GM12872 (cell line): ENCODE results near the gene NPBWR2.

Source experiments
- TF ChIP-seq, protein P1 (sequence below): IDR thresholded peaks from 3 replicates; pipeline ENCODE4 v1.5.1; 2011; ENCODE audit warnings: low read depth, mild to moderate bottlenecking, low read length, moderate library complexity; ENCODE audit not compliant: insufficient read depth

Gene NPBWR2, protein sequence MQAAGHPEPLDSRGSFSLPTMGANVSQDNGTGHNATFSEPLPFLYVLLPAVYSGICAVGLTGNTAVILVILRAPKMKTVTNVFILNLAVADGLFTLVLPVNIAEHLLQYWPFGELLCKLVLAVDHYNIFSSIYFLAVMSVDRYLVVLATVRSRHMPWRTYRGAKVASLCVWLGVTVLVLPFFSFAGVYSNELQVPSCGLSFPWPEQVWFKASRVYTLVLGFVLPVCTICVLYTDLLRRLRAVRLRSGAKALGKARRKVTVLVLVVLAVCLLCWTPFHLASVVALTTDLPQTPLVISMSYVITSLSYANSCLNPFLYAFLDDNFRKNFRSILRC

DNA sequence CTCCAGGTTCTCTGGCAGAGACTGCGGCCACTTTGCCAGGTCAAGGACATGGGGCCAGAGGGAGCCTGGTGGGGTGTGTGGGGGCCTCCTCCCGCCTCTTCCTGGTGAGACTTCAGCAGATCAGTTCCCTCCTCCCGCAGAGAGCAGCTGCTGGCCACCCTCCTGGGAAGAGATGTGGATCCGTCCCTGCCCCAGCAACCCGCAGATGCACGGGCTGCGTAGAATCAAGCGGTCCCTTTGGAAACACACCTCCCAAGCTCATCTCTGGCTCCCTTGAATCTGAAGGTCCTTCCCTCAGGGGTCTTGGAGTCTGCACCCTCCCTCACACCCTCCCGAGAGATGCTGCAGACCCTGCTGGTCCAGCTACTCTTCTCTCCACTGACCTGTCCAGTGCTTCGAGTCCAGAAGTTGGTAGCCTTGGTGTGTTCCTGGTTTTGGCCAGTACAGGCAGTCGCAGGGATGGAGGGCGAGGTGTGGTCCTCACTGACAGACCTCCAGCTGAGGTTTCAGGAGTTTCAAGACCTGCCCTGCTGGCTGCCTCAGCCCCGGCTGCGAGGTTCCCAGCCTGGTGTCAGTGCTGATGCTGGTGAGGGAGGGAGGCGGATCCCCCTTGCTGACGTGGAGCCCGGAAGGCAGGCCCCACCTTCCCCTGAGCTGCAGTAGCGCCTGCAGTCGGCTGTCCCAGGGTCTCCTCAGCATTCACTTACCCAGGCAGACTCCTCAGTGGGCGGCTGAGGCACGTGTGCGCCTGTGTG is at the start of gene NPBWR2:
TSS of gene NPBWR2 (minus strand) at position 585 of the 755 bp plus-strand sequence. CDS start 734 bp downstream, outside the sequence.
- TF ChIP-seq, protein P1, sequence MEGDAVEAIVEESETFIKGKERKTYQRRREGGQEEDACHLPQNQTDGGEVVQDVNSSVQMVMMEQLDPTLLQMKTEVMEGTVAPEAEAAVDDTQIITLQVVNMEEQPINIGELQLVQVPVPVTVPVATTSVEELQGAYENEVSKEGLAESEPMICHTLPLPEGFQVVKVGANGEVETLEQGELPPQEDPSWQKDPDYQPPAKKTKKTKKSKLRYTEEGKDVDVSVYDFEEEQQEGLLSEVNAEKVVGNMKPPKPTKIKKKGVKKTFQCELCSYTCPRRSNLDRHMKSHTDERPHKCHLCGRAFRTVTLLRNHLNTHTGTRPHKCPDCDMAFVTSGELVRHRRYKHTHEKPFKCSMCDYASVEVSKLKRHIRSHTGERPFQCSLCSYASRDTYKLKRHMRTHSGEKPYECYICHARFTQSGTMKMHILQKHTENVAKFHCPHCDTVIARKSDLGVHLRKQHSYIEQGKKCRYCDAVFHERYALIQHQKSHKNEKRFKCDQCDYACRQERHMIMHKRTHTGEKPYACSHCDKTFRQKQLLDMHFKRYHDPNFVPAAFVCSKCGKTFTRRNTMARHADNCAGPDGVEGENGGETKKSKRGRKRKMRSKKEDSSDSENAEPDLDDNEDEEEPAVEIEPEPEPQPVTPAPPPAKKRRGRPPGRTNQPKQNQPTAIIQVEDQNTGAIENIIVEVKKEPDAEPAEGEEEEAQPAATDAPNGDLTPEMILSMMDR = no peak

DNA sequence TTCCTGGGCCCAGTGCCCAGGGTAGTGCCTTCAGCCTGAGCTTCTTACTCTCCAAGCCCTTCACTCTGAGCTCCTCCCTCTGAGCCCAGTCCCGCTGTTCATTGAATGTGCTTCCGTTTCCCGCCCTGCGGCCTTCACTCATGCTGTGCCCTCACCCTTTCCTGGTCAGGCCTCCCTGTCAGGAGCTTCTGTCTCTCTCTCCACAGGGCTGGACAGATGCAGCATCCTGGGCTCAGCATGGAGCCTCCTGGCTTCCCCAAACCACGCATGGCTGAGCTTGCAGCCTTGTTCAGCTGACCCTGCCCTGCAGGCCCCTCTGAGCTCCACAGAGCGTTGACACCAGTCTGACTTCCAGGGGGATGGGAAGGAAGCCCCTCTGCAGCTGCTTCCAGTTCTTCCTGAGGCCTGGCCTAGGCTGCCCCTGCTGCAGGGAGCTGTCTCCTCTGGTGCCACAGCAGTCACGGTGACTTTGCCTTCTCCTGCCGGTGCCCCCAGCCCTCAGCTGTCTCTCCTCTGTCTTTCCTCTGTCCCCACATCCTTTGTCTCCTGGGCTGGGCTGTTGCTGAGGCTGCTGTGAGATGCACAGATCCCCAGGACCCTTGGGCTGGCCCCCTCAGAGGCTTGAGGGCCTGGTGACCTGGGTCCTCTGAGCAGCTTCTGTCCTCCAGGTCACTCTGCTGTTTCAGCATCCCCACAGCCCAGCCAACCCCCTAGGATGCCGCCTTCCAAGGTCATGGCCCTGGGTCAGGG is 48.9 kb upstream of the NPBWR2 start:
- TF ChIP-seq, protein P1 = no peak

DNA sequence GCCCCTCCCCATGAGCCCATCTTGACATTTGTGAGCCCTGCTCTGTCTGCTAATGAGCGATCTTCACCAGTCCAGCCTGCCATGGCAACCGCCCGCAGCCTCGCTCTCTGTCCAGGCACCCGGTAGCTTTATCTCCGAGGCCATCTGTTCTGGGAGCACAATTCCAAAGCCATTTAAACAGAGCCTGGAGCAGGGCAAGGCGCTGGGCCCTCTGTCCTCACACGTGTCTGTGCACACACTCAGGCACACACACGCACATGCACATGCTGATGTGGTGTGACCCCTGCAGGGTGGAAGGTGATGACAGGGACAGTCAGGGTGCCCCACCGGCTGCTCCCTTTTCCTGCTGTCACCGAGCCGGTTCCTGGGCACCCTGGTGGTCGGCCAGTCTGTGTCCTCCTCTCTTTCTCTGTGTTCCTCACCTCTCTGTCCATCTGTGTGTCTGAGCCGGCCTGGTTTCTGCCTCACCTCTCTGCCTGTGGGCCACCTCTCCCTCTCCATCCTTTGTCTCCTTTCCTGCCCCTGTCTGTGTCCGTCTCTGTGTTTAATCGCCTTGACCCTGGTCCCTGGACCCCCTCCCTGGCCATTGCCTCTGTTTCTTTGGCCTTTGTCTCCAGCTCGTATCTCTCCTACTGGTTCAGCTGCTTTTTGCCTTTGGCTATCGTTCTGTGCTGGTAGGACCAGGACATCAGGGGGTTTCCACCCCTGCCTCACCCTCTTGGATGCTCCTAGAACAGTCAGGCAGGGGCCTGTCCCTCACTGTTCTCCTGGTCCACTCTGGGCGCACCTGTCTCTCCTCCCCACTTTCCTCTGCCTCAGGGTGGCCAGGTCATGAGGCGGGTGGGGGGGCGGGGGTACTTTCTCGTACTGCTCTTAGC is 48.1 kb upstream of the NPBWR2 start:
- TF ChIP-seq, protein P1 = no peak

DNA sequence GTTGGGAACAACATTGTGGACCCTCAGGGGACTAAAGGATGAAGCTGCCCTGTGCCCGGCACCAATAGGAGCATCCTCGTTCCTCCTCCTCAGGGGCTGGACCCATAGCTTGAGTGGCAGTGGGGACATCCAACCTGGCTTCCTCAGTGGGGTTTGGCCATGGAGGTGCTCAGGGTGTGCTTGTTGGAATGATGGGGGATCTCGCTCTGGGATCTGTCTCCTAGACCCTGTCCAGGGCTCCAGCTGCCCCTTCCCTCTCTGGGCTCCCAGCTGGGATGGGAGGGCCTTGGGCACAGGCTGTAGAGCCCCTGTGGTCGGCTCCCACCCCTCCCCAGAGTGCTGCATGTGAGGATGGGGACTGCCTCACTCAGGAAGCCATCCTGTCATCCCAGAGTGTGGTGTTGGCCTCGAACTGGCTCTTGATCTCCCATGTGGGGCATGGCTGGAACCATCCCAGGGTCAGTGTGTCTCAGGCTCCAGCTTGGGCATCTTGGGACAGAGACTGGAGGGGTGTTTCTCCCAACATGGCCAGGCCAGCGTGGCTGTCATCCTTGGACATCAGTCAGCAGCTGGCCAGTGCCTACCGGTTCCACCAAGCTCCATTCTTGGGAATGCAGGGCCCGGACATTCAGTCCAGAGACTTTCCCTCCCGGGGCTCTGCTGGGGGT is 47.4 kb upstream of the NPBWR2 start:
- TF ChIP-seq, protein P1 = no peak

DNA sequence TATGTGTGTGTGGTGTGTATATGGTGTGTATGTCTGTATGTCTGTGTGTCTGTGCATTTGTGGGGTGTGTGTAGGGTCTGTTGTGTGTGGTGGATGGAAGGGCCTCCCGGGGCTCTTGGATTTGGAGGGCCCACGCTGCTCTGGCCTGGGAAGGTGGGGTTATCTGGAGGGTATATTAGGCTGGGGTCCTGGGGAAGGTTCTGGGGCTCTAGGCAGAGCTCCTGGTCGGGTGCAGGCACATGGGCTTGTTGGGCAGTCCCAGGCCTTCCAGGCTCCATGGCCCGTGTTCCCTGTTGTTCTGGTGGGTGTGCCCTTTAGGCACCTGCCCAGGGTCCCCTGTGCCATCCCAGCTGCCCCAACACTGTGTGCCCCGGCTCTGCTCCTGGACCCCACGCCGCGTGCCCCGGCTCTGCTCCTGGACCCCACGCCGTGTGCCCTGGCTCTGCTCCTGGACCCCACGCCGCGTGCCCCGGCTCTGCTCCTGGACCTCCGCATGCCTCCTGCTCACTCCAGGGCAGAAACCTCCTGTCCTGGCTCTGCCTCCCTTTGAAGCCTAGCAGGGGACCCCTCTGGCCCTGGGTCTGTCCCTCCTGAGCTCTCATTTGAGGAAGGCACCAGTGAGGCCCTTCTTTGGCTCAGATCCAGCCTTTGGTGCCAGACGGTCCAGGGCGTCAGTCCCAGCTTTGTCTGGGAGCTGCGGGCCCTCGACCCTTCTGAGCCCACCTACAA is 46.7 kb upstream of the NPBWR2 start:
- TF ChIP-seq, protein P1 = no peak

DNA sequence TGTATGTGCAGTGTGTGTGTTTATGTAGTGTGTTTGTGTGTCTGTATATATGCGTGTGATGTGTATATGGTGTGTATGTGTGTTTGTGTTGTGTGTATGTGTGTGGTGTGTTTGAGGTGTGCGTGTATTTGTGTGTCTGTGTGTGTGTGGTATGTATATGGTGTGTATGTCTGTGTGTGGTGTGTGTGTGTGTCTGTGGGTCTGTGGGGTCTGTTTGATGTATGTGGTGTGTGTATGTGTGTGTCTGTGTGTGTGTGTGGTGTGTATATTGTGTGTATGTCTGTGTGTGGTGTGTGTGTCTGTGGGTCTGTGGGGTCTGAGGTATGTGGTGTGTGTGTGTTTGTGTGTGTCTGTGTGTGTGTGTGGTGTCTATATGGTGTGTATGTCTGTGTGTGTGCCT is 46.0 kb upstream of the NPBWR2 start:
- TF ChIP-seq, protein P1 = no peak
